ENCODE data around the gene TEX53.

GRCh38 chr9:114697951-114698351 lies 40.3 kb upstream of the TEX53 start:
- no peak for TF ChIP-seq CTCF (IDR thresholded peaks at IDR 0.05)
- TF ChIP-seq EP300 (IDR thresholded peaks at IDR 0.05) = no peak
- TF ChIP-seq POLR2A (IDR thresholded peaks at IDR 0.05) = no peak
